ENCODE data around the gene PRR36.

DNA sequence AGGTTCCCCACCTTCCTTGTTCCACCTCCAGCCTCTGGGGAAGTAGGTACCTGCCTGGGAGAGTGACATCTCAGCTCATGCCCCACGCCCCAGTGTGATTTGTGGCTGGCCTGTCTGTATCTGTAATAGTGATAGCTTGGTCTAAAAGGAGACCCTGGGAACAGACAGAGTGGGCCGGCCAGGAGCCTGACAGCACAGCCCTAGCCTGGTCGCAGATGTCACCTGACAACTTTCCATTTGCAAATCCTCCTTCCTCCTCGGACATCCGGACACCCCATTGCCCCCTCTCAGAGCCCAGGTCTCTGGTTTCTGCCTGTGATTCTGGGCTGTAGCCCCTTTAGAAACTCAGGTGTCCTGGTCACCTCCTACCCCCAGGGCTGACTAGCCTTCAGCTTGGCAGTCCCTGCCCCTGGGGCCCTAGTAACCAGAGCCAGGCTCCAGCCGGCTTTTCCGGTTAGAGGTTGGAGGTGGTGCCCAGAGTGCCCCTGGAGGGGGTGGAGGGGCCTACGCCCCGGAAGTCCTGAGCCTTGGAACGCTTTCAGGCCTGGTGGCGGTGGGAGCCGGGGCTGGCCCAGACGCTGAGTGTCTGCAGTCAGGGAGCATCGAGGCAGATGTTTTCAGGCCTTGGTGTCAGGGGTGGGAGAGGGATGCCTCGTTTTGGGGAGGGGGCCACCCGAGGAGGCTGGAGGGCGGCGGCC, 20.6 kb upstream of the PRR36 start:
- TF ChIP-seq HDAC2 (IDR thresholded peaks at IDR 0.05) (no peak), ZFP36 (IDR thresholded peaks at IDR 0.05; ENCODE audit: borderline replicate concordance, partially characterized antibody) (no peak), JUNB (IDR thresholded peaks at IDR 0.05) (no peak), EP300 (IDR thresholded peaks at IDR 0.05) (no peak), KDM1A (IDR thresholded peaks at IDR 0.05; ENCODE audit: low read depth) (no peak), MYC (IDR thresholded peaks at IDR 0.05; ENCODE audit: borderline replicate concordance, low read length) (no peak), POLR2A (IDR thresholded peaks at IDR 0.05; ENCODE audit: low read length) (no peak)
- TF ChIP-seq, protein P1, sequence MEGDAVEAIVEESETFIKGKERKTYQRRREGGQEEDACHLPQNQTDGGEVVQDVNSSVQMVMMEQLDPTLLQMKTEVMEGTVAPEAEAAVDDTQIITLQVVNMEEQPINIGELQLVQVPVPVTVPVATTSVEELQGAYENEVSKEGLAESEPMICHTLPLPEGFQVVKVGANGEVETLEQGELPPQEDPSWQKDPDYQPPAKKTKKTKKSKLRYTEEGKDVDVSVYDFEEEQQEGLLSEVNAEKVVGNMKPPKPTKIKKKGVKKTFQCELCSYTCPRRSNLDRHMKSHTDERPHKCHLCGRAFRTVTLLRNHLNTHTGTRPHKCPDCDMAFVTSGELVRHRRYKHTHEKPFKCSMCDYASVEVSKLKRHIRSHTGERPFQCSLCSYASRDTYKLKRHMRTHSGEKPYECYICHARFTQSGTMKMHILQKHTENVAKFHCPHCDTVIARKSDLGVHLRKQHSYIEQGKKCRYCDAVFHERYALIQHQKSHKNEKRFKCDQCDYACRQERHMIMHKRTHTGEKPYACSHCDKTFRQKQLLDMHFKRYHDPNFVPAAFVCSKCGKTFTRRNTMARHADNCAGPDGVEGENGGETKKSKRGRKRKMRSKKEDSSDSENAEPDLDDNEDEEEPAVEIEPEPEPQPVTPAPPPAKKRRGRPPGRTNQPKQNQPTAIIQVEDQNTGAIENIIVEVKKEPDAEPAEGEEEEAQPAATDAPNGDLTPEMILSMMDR (IDR thresholded peaks at IDR 0.05), result no peak
- TF ChIP-seq, protein P2, sequence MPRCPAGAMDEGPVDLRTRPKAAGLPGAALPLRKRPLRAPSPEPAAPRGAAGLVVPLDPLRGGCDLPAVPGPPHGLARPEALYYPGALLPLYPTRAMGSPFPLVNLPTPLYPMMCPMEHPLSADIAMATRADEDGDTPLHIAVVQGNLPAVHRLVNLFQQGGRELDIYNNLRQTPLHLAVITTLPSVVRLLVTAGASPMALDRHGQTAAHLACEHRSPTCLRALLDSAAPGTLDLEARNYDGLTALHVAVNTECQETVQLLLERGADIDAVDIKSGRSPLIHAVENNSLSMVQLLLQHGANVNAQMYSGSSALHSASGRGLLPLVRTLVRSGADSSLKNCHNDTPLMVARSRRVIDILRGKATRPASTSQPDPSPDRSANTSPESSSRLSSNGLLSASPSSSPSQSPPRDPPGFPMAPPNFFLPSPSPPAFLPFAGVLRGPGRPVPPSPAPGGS (IDR thresholded peaks at IDR 0.05), result no peak
